ENCODE results near the gene MYO19.
"Not testable (repeated sequence)": the region's sequence is repeated elsewhere in the genome, so short reads cannot be mapped to it uniquely, and the experiment has no call there.

The MYO19 gene

DNA sequence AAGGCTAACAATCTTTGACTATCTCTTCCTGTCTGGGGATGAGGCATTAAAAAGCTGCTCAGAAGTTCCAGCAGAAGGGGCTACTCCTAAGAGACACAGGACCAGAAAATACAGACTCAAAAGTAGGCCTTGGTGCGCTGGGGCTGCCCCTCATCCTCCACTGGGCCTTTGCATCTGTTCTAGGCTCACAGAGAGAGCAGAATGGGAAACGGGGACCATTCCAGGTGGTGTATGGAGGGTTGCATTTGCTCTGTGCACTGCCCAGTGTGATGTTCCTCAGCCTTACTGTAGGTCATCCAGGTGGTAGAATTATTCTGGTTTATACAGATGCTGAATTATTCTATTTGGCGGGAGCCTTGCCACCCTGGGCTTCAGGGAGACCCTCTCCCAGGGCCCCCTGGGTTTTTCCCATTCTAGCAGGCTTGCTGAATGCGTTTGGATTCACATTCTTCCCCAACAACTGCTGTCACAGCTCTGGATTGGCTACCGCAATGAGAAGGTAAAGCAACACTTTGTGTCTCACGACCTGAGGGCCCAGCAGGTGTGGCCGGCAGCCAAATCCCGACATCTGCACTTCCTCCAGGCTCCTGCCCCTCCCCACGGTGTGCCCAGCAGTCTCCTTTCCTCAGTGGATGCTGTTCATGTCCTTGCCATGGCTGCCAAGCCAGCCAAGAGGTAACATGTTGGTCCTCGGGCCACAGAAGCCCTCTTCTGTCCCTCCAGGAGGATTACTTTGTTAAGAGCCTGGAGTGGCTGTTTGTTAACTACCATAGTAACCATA is 73.1 kb downstream of the MYO19 start:
- no peak for DNase-seq

DNA sequence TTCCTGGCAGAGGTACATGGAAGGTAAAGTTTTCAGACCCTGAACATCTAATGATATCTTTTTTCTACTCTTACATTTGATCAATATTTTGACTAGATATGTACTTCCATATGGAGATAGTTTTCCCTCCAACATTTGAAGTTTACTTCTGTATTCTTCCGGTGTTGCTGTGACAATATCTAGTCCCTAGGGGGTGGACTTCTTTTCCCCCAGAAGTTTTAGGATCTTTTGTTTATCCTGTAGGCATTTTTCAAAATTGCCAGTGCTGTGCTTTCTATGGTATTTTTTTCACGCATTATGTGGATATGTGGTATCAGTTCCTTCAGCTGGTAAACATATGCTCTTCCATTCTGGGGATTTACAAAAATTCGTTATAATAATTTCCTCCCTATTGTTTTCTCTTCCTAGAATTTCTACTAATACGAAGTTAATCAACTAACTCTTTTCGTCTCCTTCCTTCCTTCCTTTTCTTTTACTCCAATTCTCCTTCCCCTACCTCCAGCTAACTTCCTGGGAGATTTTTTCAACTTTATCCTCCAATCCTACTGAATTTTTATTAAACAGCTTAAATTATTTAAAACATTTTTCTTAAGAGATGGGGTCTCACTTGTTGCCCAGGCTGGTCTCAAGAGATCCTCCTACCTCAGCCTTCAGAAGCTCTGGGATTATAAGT is 74.3 kb downstream of the MYO19 start:
- DNase-seq, result no peak

DNA sequence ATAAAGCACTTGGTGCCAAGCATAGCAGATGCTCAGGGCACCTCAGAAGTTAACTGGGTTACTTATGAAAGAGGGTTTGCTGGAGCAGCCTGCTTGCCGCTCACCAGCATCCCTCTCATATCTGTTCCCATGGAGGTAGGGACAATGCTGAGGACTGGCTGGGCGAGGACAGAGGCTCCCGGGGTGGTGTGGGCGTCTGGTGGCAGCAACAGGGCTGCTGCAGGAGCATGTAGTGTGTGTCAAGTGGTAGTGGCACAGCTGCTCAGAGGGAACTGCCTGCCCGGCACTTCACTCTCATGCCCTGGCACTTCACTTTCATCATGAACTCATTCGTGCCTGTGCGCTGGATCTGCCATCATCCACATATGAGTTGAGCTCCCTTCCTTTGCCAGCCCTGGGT is 75.1 kb downstream of the MYO19 start:
- DNase-seq, result no peak

DNA sequence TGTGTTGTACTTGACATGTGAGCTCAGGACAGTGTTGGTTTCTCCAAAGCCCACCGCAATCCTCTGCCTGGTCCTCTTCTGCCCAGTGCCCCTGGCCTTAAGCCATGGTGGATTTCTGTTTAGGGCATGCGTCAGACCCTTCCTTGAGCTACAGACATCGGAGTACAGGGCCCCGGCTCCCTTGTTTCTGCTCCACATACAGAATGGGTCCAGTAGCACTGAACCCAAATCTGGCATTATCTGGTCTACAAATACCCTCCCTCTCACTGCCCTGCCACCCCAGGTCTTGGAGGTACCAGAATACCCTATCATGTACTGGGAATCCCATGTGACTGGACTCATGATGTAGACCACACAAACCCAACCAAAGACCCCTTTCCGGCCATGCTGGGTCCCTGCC is 75.6 kb downstream of the MYO19 start:
- no peak for DNase-seq

DNA sequence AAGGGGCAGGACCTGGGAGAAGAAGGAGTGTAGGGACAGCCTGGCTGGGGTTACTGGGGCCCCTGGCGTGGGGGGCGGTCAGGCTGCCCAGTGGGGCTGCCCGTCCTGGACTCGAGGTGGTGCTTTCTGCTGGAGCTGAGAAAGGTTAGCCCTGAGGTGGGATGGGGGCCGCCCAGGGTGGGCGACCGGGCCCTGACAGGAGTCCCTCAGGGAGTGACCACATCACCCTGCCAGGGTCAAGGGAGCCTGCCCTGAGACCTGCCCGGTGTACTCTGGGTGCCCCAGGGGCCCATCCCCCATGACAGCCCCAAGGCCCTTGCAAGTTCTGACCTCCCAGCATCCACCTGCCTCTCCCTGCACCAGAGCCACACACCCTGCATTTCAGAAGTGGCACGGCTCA is 77.0 kb downstream of the MYO19 start:
- DNase-seq, result not testable (repeated sequence)

DNA sequence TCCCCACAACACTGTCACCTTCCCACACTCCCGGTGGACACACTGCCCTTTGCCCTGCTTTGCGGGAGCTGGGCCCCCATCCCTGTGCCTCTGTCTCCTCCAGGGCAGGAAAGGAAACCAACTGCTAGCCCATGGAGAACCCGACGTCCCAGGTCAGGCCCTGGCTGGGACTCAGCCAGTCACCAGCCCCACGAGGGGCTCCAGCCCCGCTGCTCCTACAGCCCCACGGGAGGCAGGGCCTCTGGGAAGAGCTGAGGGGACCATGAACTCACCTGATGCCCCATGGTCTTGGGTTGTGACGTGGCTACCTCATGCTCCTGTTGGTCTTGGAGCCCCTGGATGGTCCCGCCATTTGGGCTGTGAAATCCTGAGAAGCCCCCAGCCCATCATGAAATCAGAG is 81.8 kb downstream of the MYO19 start:
- DNase-seq, result not testable (repeated sequence)

DNA sequence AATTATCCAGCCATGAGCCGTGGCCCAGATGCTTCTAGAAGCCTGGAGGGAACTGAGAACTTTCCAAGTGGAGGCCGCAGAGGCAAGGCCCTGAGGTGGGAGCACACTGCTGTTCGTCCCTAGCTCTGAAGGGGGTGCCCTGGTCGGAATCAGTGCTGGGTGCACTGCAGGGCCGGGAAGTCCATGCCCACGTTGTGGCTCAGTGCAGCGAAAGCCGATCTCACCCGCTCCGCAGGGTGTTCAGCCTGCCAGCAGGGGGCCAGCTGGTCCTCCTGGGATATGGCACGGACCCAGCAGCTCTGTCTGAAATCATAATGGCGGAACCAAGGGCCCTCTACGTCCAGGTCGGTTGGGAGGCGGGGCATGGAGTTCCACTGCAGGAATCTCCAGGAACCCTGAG is 84.7 kb downstream of the MYO19 start:
- not testable (repeated sequence) for DNase-seq

Measured in T-helper 2 cell (primary cell).